HEK293 (cell line): ENCODE results near the gene KIF2C.

Source experiments
- EGR2 ChIP-seq: fragments of 450-650 bp; formaldehyde crosslinking; IDR thresholded peaks from 2 replicates; pipeline ENCODE4 v1.5.1; 2016; ENCODE audit warnings: low read depth, missing biosample characterization, missing genetic modification characterization
- GLI4 ChIP-seq: fragments of 450-650 bp; formaldehyde crosslinking; IDR thresholded peaks from 2 replicates; pipeline ENCODE4 v1.5.1; 2016; ENCODE audit warnings: missing biosample characterization, missing genetic modification characterization
- HOXC10 ChIP-seq: sonication (generic); formaldehyde crosslinking; IDR thresholded peaks from 2 replicates; pipeline ENCODE4 v1.8.1; 2023; ENCODE audit warnings: mild to moderate bottlenecking, missing genetic modification reagents
- INSM2 ChIP-seq: fragments of 450-650 bp; formaldehyde crosslinking; IDR thresholded peaks from 2 replicates; pipeline ENCODE4 v1.5.1; 2016; ENCODE audit warnings: missing biosample characterization, missing genetic modification characterization
- KLF1 ChIP-seq: fragments of 450-650 bp; formaldehyde crosslinking; IDR thresholded peaks from 2 replicates; pipeline ENCODE4 v1.5.1; 2016; ENCODE audit warnings: missing biosample characterization, missing genetic modification characterization
- OVOL3 ChIP-seq: fragments of 450-650 bp; formaldehyde crosslinking; IDR thresholded peaks from 2 replicates; pipeline ENCODE4 v1.5.1; 2016; ENCODE audit warnings: missing biosample characterization, missing genetic modification characterization
- PBX3 ChIP-seq: sonication (generic); formaldehyde crosslinking; IDR thresholded peaks from 2 replicates; pipeline ENCODE4 v1.8.1; 2022; ENCODE audit warnings: mild to moderate bottlenecking, moderate library complexity, missing genetic modification reagents
- WT1 ChIP-seq: fragments of 450-650 bp; formaldehyde crosslinking; IDR thresholded peaks from 2 replicates; pipeline ENCODE4 v1.5.1; 2016; ENCODE audit warnings: missing biosample characterization, missing genetic modification characterization
- ZBTB1 ChIP-seq: fragments of 450-650 bp; formaldehyde crosslinking; IDR thresholded peaks from 2 replicates; pipeline ENCODE4 v1.5.1; 2016; ENCODE audit warnings: missing biosample characterization, missing genetic modification characterization
- ZFP41 ChIP-seq: fragments of 450-650 bp; formaldehyde crosslinking; IDR thresholded peaks from 2 replicates; pipeline ENCODE4 v1.5.1; 2016; ENCODE audit warnings: missing biosample characterization, missing genetic modification characterization, borderline replicate concordance
- ZNF146 ChIP-seq: fragments of 450-650 bp; formaldehyde crosslinking; IDR thresholded peaks from 2 replicates; pipeline ENCODE4 v1.5.1; 2016; ENCODE audit warnings: missing biosample characterization, missing genetic modification characterization
- ZNF148 ChIP-seq: fragments of 450-650 bp; formaldehyde crosslinking; IDR thresholded peaks from 2 replicates; pipeline ENCODE4 v1.5.0; 2017; ENCODE audit warnings: missing biosample characterization, missing genetic modification characterization, borderline replicate concordance
- ZNF155 ChIP-seq: fragments of 450-650 bp; formaldehyde crosslinking; IDR thresholded peaks from 2 replicates; pipeline ENCODE4 v1.5.1; 2016; ENCODE audit warnings: missing biosample characterization, missing genetic modification characterization
- ZNF157 ChIP-seq: fragments of 450-650 bp; formaldehyde crosslinking; IDR thresholded peaks from 2 replicates; pipeline ENCODE4 v1.5.1; 2016; ENCODE audit warnings: missing biosample characterization, missing genetic modification characterization
- ZNF174 ChIP-seq: fragments of 450-650 bp; formaldehyde crosslinking; IDR thresholded peaks from 2 replicates; pipeline ENCODE4 v1.5.0; 2017; ENCODE audit warnings: missing biosample characterization, mild to moderate bottlenecking, missing genetic modification characterization
- ZNF239 ChIP-seq: fragments of 450-650 bp; formaldehyde crosslinking; IDR thresholded peaks from 2 replicates; pipeline ENCODE4 v1.5.1; 2016; ENCODE audit warnings: missing biosample characterization, missing genetic modification characterization
- ZNF302 ChIP-seq: fragments of 450-650 bp; formaldehyde crosslinking; IDR thresholded peaks from 2 replicates; pipeline ENCODE4 v1.5.1; 2016; ENCODE audit warnings: missing biosample characterization, missing genetic modification characterization, low read depth
- ZNF354C ChIP-seq: fragments of 450-650 bp; formaldehyde crosslinking; IDR thresholded peaks from 2 replicates; pipeline ENCODE4 v1.5.1; 2016; ENCODE audit warnings: missing biosample characterization, missing genetic modification characterization, low read depth, borderline replicate concordance
- ZNF423 ChIP-seq: fragments of 450-650 bp; formaldehyde crosslinking; IDR thresholded peaks from 2 replicates; pipeline ENCODE4 v1.5.1; 2016; ENCODE audit warnings: missing biosample characterization, missing genetic modification characterization
- ZNF530 ChIP-seq: fragments of 450-650 bp; formaldehyde crosslinking; IDR thresholded peaks from 2 replicates; pipeline ENCODE4 v1.5.1; 2016; ENCODE audit warnings: low read depth, missing biosample characterization, missing genetic modification characterization
- ZNF548 ChIP-seq: fragments of 450-650 bp; formaldehyde crosslinking; IDR thresholded peaks from 2 replicates; pipeline ENCODE4 v1.5.1; 2016; ENCODE audit warnings: missing biosample characterization, missing genetic modification characterization
- ZNF549 ChIP-seq: fragments of 450-650 bp; IDR thresholded peaks from 2 replicates; pipeline ENCODE4 v1.5.1; 2018; ENCODE audit warnings: missing biosample characterization, missing genetic modification characterization, mild to moderate bottlenecking, inconsistent platforms, moderate library complexity
- ZNF580 ChIP-seq: fragments of 450-650 bp; formaldehyde crosslinking; IDR thresholded peaks from 2 replicates; pipeline ENCODE4 v1.5.1; 2016; ENCODE audit warnings: missing biosample characterization, missing genetic modification characterization
- ZNF621 ChIP-seq: fragments of 450-650 bp; formaldehyde crosslinking; IDR thresholded peaks from 2 replicates; pipeline ENCODE4 v1.5.1; 2017; ENCODE audit warnings: missing biosample characterization, missing genetic modification characterization
- ZNF623 ChIP-seq: fragments of 450-650 bp; formaldehyde crosslinking; IDR thresholded peaks from 2 replicates; pipeline ENCODE4 v1.5.1; 2016; ENCODE audit warnings: missing biosample characterization, missing genetic modification characterization
- ZNF660 ChIP-seq: fragments of 450-650 bp; IDR thresholded peaks from 2 replicates; pipeline ENCODE4 v1.5.1; 2018; ENCODE audit warnings: missing biosample characterization, mild to moderate bottlenecking, missing genetic modification characterization
- ZNF664 ChIP-seq: fragments of 450-650 bp; formaldehyde crosslinking; IDR thresholded peaks from 2 replicates; pipeline ENCODE4 v1.5.1; 2016; ENCODE audit warnings: missing biosample characterization, missing genetic modification characterization
- ZNF704 ChIP-seq: fragments of 450-650 bp; formaldehyde crosslinking; IDR thresholded peaks from 2 replicates; pipeline ENCODE4 v1.5.1; 2016; ENCODE audit warnings: missing biosample characterization, missing genetic modification characterization
- ZNF747 ChIP-seq: fragments of 450-650 bp; formaldehyde crosslinking; IDR thresholded peaks from 2 replicates; pipeline ENCODE4 v1.5.1; 2016; ENCODE audit warnings: missing biosample characterization, missing genetic modification characterization
- ZNF76 ChIP-seq: fragments of 450-650 bp; formaldehyde crosslinking; IDR thresholded peaks from 2 replicates; pipeline ENCODE4; 2016; ENCODE audit warnings: low read depth, missing biosample characterization, missing genetic modification characterization, borderline replicate concordance
- ZNF768 ChIP-seq: fragments of 450-650 bp; formaldehyde crosslinking; IDR thresholded peaks from 2 replicates; pipeline ENCODE4 v1.5.1; 2018; ENCODE audit warnings: missing biosample characterization, mild to moderate bottlenecking, missing genetic modification characterization
- ZNF785 ChIP-seq: fragments of 450-650 bp; formaldehyde crosslinking; IDR thresholded peaks from 2 replicates; pipeline ENCODE4 v1.5.1; 2016; ENCODE audit warnings: missing biosample characterization, missing genetic modification characterization
- ZSCAN18 ChIP-seq: fragments of 450-650 bp; formaldehyde crosslinking; IDR thresholded peaks from 2 replicates; pipeline ENCODE4 v1.5.1; 2016; ENCODE audit warnings: missing biosample characterization, missing genetic modification characterization
- ZXDB ChIP-seq: fragments of 450-650 bp; formaldehyde crosslinking; IDR thresholded peaks from 2 replicates; pipeline ENCODE4 v1.5.1; 2016; ENCODE audit warnings: missing biosample characterization, missing genetic modification characterization

KIF2C gene

GRCh38 chr1:44739307-44740178 is at the start of gene KIF2C (continued):
- TF ChIP-seq ZBTB1 (no peak), ZNF660 (tag by site-specific recombination) (peak; percentile 60), PBX3 (CRISPR knock-in tag) (no peak), EGR2 (tag by site-specific recombination) (peak; percentile 79), ZNF530 (tag by site-specific recombination) (no peak), ZNF785 (no peak), ZNF423 (tag by site-specific recombination) (no peak), ZNF146 (tag by site-specific recombination) (no peak), ZNF302 (tag by site-specific recombination) (no peak), ZNF155 (tag by site-specific recombination) (no peak), ZSCAN18 (no peak), ZNF157 (no peak), HOXC10 (no peak), ZFP41 (tag by site-specific recombination) (no peak), ZNF76 (tag by site-specific recombination) (peak; percentile 92), ZNF549 (tag by site-specific recombination) (no peak), ZNF768 (tag by site-specific recombination) (no peak), INSM2 (no peak), ZNF354C (tag by site-specific recombination) (no peak), ZNF704 (tag by site-specific recombination) (no peak), ZXDB (tag by site-specific recombination) (peak; percentile 81), ZNF174 (tag by site-specific recombination) (no peak), ZNF747 (tag by site-specific recombination) (no peak), GLI4 (no peak), ZNF148 (tag by site-specific recombination) (no peak), WT1 (tag by site-specific recombination) (no peak), ZNF623 (tag by site-specific recombination) (no peak), ZNF664 (no peak), ZNF580 (tag by site-specific recombination) (peak; percentile 30; the same call in 1 of the 2 replicates), ZNF621 (no peak), ZNF239 (no peak), KLF1 (tag by site-specific recombination) (peak; percentile 54; the same call in 1 of the 2 replicates), OVOL3 (0 out of 2 replicates have a peak, but pooled peaks have one; percentile 16), ZNF548 (tag by site-specific recombination) (no peak)
